NCI-H69 (cell line): ENCODE results near the gene NOA1.
A peak's percentile ranks its signal among the peaks of the same experiment; 100 is the strongest.
"Not testable (repeated sequence)": the region's sequence is repeated elsewhere in the genome, so short reads cannot be mapped to it uniquely, and the experiment has no call there.

Experiments used
- DNase-seq: peaks from one replicate; lab custom pipeline; 2025; lab: John Stamatoyannopoulos, UW

NOA1 gene

GRCh38 chr4:56958111-56958517 lies 19.3 kb downstream of the NOA1 start:
- peak; percentile 66 for DNase-seq

GRCh38 chr4:56953680-56954520 lies 23.5 kb downstream of the NOA1 start:
- DNase-seq, result no peak

- DNase-seq, result no peak
These were observed 36.0 kb downstream of the NOA1 start for GRCh38 chr4:56941403-56941802.

- no peak for DNase-seq
These were observed 36.4 kb downstream of the NOA1 start for GRCh38 chr4:56940971-56941370.

- DNase-seq, result no peak
These were observed 37.0 kb downstream of the NOA1 start for GRCh38 chr4:56940403-56940802.

GRCh38 chr4:56939826-56940225 lies 37.6 kb downstream of the NOA1 start:
- not testable (repeated sequence) for DNase-seq

GRCh38 chr4:56937262-56937661 lies 40.1 kb downstream of the NOA1 start:
- no peak for DNase-seq

GRCh38 chr4:56931924-56932323 lies 45.5 kb downstream of the NOA1 start:
- no peak for DNase-seq

GRCh38 chr4:56930638-56931037 lies 46.8 kb downstream of the NOA1 start:
- no peak for DNase-seq

- DNase-seq, result no peak
These were observed 50.2 kb downstream of the NOA1 start for GRCh38 chr4:56927196-56927595.

GRCh38 chr4:56914977-56915376 lies 62.4 kb downstream of the NOA1 start:
- not testable (repeated sequence) for DNase-seq

- no peak for DNase-seq
These were observed 63.1 kb downstream of the NOA1 start for GRCh38 chr4:56914336-56914735.
